Measurements from ENCODE around the gene SHOC2. TPM values are rescaled to one million over a fixed set of nuclear protein-coding genes. Genes with fewer than 3 reads are reported as not detected.

Gene SHOC2
- total RNA-seq, 2 donors from 2014 or later, result 47.2 to 79.1 TPM

GRCh38 chr10:110919971-110920881, 822 bp downstream of the SHOC2 start:
- Histone ChIP-seq H3K27ac (peak overlapping the region; percentile 91), H3K9ac (ENCODE audit: low read depth in 2 of 2, low read length in 2 of 2) (peak overlapping the region; percentile 80 to 92), H3K4me1 (no peaks in the 10 kb centered on the region), H3K27me3 (no peaks in the 10 kb centered on the region), H3K36me3 (no peaks in the 10 kb centered on the region), H3K9me3 (no peaks in the 10 kb centered on the region), H3K4me3 (peak overlapping the region; percentile 61)
- intact Hi-C loops (cut with DNase I), result no loop called here
- DNase-seq, result peak; percentile 56
- TF ChIP-seq CTCF (IDR thresholded peaks at IDR 0.05), result no peak

- DNase-seq, result no peak
- H3K4me3 ChIP-seq, result no peak overlapping the region
- intact Hi-C loops (cut with DNase I), result no loop called here
- no peak overlapping the region for H3K9ac ChIP-seq (ENCODE audit: low read depth in 2 of 2, low read length in 2 of 2)
- no peaks in the 10 kb centered on the region for H3K27me3 ChIP-seq
- no peaks in the 10 kb centered on the region for H3K36me3 ChIP-seq
- no peak for TF ChIP-seq CTCF (IDR thresholded peaks at IDR 0.05)
- H3K9me3 ChIP-seq, result no peaks in the 10 kb centered on the region
- no peaks in the 10 kb centered on the region for H3K4me1 ChIP-seq
- no peak overlapping the region for H3K27ac ChIP-seq
These were observed 4.6 kb downstream of the SHOC2 start for GRCh38 chr10:110923856-110924493.

- intact Hi-C loops (cut with DNase I), result no loop called here
- DNase-seq, result no peak
- Histone ChIP-seq H3K4me1 (no peaks in the 10 kb centered on the region), H3K9ac (ENCODE audit: low read depth in 2 of 2, low read length in 2 of 2) (no peak overlapping the region), H3K27me3 (no peaks in the 10 kb centered on the region), H3K36me3 (no peaks in the 10 kb centered on the region), H3K4me3 (no peak overlapping the region), H3K27ac (no peak overlapping the region), H3K9me3 (no peaks in the 10 kb centered on the region)
- TF ChIP-seq CTCF (IDR thresholded peaks at IDR 0.05), result no peak
These were observed 8.1 kb downstream of the SHOC2 start for GRCh38 chr10:110927461-110927860.

- H3K9me3 ChIP-seq, result no peaks in the 10 kb centered on the region
These were observed 12.5 kb downstream of the SHOC2 start for GRCh38 chr10:110931769-110932381.

More at GRCh38 chr10:110931769-110932381, 12.5 kb downstream of the SHOC2 start:
- no peak for DNase-seq
- Histone ChIP-seq H3K9ac (ENCODE audit: low read depth in 2 of 2, low read length in 2 of 2) (no peak overlapping the region), H3K36me3 (no peaks in the 10 kb centered on the region), H3K27me3 (no peaks in the 10 kb centered on the region), H3K4me1 (no peaks in the 10 kb centered on the region), H3K4me3 (no peak overlapping the region), H3K27ac (no peak overlapping the region)
- intact Hi-C loops (cut with DNase I), result no loop called here
- TF ChIP-seq CTCF (IDR thresholded peaks at IDR 0.05), result no peak

Measured in colonic mucosa (tissue), 4 donors.